GM12875 (cell line): ENCODE results near the gene OSM.

Source experiments
- H3K4me3 ChIP-seq: one replicate; pipeline ENCODE4 v1.5.1; 2011; ENCODE audit warnings: low read depth, low read length, control low read depth
- TF ChIP-seq, protein P1 (sequence below): IDR thresholded peaks from 2 replicates; pipeline ENCODE4 v1.5.1; 2011; ENCODE audit warnings: low read depth, mild to moderate bottlenecking, control low read depth, inconsistent platforms, low read length, moderate library complexity, borderline replicate concordance; ENCODE audit not compliant: insufficient read depth

Gene OSM

GRCh38 chr22:30297276-30297990 is 30.8 kb upstream of the OSM start:
- TF ChIP-seq, protein P1, sequence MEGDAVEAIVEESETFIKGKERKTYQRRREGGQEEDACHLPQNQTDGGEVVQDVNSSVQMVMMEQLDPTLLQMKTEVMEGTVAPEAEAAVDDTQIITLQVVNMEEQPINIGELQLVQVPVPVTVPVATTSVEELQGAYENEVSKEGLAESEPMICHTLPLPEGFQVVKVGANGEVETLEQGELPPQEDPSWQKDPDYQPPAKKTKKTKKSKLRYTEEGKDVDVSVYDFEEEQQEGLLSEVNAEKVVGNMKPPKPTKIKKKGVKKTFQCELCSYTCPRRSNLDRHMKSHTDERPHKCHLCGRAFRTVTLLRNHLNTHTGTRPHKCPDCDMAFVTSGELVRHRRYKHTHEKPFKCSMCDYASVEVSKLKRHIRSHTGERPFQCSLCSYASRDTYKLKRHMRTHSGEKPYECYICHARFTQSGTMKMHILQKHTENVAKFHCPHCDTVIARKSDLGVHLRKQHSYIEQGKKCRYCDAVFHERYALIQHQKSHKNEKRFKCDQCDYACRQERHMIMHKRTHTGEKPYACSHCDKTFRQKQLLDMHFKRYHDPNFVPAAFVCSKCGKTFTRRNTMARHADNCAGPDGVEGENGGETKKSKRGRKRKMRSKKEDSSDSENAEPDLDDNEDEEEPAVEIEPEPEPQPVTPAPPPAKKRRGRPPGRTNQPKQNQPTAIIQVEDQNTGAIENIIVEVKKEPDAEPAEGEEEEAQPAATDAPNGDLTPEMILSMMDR: no peak
- H3K4me3 ChIP-seq: no peak overlapping the region

- no peak overlapping the region for H3K4me3 ChIP-seq
- TF ChIP-seq, protein P1: no peak
Measured at GRCh38 chr22:30296833-30297232, 30.2 kb upstream of the OSM start.

- H3K4me3 ChIP-seq: no peak overlapping the region
- TF ChIP-seq, protein P1: no peak
Measured at GRCh38 chr22:30296324-30296723, 29.7 kb upstream of the OSM start.

GRCh38 chr22:30295576-30295975 is 28.9 kb upstream of the OSM start:
- TF ChIP-seq, protein P1: no peak
- no peak overlapping the region for H3K4me3 ChIP-seq

- TF ChIP-seq, protein P1: no peak
- no peak overlapping the region for H3K4me3 ChIP-seq
Measured at GRCh38 chr22:30294830-30295229, 28.2 kb upstream of the OSM start.

DNA sequence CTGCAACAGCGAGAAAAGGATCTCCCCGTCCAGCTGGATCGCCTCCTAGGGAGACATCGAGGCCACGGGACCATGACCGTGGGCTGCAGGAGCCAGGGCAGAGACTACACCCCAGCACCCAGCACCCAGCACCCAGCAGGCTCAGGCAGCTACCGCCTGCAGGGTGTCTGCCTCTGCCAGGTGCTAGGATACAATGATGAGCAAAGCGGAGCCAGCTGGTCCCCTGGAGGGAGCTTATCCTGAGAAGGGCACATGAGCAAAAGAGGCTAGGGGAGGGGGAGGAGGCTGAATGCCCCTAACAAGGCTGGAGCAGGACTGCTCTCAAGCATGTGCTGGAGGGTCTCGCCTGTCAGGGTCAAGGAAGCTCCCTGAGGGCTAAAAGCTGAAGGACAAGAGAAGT is 27.4 kb upstream of the OSM start:
- no peak overlapping the region for H3K4me3 ChIP-seq
- TF ChIP-seq, protein P1: no peak

- TF ChIP-seq, protein P1: no peak
- H3K4me3 ChIP-seq: no peak overlapping the region
Measured at GRCh38 chr22:30293026-30293425, 26.4 kb upstream of the OSM start.
